GM18909 (cell line): ENCODE measurements around the gene ZMAT3.

Source experiments
- ATAC-seq: cut with Tn5 transposase; IDR thresholded peaks from one replicate; pipeline ENCODE4 v1.9.1; 2021; ENCODE audit warnings: mild to moderate bottlenecking; ENCODE audit not compliant: unreplicated experiment, poor library complexity

The ZMAT3 gene

DNA sequence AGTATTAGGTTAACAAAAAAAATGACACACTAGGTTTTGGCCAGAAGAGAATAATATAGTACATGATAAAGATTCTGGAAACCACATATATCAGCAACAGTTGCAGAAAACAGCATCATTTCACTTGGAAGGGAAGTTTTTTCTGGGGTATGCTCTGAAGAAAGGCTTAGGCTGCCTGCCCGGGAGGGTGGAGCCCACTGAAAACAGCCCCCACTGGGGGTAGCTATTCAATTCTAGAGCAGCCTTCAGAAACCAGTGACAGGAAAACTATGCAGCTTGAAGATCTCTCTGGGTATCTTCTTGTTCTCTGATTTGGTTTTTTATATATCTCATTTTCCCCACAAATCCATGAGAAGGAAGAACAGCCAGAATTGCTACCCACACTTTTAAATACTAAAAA is 43.2 kb downstream of the ZMAT3 start:
- no peak for ATAC-seq

DNA sequence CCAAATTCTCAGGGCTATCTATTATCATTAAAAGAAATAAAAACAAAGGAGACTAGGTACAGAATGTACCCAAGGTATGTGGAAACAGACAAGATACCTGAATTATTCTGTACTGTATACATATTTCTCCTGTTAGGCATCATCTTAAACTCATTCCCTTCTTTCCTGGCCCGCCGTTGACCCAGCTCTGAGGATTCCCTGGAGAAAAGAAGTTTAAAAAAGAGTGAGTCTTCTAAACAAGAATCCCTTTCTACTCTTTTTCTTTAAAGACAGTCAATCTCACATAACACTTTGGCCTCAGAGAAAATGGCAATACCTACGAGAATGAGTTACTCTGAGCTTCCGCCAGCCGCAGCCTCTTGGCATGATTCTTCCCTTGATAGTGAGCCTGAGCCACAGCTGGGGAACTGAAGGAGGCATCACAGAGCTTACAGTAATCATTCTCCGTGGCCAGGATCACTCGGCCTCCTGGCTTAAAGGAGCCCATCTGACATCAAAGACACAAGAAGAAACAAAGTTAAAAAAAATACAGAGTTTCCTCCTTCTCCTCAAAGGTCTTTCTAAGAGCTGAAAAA is 44.2 kb downstream of the ZMAT3 start:
- no peak for ATAC-seq

DNA sequence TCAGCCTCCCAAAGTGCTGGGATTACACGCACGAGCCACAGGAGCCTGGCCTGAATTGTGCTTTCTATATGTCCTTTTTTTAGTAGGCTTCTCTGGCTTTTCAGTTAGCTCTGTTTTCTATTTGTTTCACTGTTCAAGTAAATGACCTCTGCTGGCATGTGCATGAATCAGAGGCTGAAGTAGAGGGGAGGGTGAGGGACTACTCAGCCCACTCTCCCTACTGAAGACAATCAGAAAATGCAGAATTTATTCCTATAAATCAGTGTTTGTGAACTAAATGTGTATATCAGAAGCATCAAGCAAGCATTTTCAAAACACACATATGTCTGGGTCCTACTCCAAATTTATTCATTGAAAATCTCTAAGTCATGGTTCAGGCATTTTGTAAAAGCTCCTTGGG is 45.0 kb downstream of the ZMAT3 start:
- no peak for ATAC-seq

DNA sequence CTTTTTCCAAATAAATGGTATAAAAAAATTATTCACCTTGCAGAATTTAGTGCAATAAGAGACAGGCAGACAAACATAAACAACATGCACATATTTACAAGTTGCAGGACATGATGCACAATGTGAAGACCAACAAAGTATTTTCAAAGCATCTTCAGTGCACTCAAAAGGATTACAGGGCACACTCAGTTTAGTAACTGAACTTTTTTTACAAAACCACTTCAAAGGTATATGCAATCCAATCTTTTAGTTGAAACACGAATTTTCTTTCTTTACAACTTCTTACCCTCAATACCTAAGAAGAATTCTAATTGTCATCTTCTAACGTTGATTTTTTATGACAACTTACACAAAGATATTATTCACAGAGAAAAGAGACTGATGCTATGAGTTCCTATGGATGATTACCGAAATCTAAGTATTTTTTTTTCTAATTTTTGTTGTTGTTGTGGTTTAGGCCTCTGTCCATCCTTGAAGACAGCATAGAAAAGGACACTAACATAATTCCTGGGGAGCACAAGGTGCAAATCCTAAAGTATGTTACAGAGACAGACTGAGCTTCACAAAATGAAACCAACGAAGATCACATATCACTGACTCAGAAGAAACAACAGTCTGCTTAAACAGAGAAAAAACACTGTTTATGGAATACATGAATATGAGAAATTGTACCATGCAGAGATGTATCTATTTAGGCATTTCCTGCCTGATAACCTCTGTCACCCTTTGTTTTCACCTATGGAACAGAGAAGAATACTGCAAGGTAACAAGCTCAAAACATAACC is 50.3 kb downstream of the ZMAT3 start:
- no peak for ATAC-seq

DNA sequence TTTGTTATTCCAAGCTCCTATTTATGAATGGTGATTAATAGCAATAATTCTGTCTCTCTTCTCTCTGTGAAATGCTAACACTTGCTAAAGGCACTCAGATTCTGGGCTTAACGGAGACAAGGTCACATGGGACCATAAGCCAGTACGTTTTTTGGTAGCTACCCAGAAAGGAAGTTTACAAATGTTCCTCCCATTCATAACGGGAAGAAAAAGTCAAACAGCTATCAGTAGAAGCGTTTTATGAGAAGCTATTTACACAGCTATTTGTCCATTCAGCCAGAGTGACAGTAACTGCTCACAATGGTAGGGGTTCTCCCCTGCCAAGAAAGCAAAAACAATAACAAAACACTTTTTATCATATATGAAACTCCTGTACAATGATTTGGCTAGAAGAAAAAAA is 51.5 kb downstream of the ZMAT3 start:
- no peak for ATAC-seq

DNA sequence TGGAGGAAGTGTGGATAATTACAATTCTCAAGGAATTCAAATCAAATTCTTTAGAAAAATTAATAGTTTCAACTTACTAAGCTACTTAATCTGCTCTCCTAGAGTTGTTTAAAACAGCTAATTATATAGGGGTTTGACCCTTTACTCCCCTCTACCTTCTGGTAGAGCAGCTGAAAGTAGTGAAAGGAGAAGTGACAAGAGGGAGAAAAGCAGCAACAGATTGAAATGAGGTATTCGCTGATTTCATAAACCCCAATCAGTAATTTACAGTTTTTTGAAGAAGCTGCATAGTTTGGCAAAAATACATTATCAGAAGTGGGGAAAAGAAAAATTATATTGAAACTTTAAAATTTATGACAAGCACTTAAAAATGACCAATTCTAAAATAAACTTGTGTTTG is 52.8 kb downstream of the ZMAT3 start:
- no peak for ATAC-seq

DNA sequence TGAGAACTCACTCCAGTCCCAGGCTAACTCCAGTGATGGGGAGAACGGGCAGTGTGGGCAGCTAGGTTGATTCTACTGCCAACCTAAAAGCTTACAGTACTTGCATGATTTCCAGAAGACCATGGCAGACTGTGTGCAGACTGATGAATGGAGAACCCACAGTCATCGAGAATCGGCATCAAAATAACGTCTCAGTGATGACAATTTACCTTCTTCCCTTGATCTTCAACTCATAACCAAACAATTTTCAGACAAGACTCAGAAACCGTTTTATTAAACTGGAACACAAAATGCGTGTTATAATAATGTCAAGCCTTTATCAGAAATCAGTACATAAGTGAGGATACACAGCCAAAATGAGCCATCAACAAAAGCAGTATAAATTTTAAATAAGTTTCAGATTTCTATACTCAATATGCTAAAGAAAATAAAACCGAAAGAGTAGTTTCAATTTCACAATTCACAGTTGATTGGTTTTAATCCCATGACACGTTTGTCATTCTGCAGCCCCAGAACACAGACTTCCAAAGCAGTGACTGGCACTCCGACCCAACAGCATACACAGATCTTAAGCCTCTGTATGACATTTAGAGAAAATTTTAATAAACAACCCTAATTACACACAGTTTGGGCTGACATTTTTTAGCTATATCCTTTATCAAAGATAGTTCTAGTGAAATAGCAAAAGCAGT is 54.5 kb downstream of the ZMAT3 start:
- ATAC-seq: peak; percentile 78

DNA sequence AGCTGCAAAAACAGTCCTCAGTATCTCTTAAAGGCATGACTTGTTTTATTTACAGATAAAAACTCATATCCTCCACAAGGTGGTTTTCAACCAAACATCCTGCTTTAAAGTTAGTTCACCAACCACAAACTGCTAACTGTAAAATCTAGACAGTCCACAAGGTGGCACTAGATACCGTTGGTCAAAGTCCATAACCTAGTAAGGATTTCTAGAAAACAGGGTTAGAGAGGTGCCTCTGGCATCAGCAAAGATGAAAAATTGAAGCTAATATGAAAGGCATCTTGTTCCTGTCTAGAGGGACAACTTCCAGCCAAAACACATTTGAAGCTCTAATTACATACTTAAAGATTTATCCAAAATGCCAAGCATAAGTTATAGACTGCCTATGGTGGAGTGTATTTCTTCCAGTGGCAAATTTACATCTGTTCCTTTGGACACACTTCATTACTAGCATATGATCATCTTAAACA is 56.0 kb downstream of the ZMAT3 start:
- peak; percentile 75 for ATAC-seq

DNA sequence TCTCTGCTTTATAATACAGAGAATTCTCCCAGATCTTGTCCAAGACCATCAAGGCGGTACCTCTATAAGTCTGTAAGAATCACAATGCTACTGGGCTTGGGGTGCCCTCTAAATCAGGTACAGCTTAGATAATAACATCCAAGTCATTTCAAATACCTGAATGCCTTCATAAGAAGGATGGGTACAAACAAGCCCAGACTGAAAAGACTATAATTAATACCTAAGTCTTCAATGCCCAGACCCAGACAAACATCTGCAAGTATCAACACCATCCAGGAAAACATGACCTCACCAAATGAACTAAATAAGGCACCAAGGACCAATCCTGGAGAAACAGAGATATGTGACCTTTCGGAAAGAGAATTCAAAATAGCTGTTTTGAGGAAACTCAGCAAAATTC is 65.9 kb downstream of the ZMAT3 start:
- ATAC-seq: no peak

DNA sequence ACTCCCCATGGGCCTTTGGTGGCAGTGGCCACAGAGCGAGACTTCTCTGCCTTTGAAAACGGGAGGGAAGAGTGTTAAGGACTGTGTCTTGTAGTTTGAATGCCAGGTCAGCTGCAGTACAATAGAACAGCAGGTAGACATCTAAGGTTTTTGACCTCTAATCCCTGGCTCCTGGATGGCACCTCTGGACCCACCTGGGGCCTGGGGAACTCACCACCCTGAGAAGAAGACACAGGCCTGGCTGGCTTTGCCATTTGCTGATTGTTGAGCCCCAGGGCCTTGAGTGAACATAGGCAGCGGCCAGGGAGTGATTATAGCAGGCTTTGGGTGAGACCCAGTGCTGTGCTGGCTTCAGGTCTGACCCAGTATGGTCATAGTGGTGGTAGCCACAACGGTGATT is 66.4 kb downstream of the ZMAT3 start:
- ATAC-seq: no peak

DNA sequence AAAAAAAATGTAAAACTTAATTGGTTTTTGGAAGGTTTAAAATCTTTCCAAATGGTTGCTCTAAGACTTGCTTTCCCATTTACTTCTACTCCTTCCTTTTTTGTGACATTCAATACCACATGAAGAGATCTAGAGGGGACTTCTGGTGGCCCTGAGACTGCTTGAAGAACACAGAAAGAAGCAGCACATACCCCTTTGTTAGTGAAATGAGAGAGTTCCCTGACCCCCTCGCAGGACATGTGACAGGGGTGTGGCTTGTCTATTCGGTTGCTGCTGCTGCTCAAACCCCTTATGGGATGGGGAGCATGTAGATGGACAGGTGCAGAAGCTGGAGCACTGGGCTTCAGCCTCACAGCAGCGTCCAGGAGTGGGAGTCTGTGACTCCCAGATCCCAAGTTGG is 71.0 kb downstream of the ZMAT3 start:
- ATAC-seq: no peak

DNA sequence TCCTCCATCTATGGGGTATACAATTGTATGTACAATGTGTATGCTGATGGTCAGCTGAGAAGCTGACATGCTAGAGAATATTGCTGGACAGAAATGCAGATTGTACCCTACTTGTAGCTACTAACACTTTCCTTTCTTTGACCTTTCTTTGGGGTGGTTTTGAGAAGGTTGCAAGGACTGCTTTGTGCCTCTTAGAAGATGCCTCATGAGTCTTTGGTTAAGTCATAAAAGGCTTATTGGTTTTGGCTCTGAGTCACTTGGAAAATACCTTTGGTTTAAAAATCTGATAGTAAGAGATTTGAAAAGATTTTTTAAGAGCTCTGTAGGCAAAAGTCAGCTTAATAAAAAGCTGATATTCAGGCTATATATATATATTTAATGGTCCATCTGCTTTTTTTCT is 71.5 kb downstream of the ZMAT3 start:
- peak; percentile 74 for ATAC-seq

DNA sequence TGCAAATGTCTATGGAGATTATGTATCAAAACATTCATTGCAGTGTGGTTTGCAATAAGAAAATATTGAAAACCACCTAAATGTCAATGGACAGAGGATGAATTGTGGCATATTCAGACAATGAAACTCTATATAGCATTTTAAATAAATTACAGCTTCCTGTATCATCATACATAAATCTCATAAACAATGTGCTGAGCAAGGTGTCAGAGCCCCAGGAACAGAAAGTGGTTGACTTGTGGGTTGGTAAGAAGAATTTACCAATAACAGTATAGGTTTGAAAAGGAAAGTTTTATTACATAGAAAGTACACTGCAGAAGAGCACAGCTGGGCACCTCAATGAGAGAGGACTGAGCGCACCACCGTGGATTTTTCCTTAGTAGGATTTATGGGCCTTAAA is 75.2 kb downstream of the ZMAT3 start:
- ATAC-seq: no peak

DNA sequence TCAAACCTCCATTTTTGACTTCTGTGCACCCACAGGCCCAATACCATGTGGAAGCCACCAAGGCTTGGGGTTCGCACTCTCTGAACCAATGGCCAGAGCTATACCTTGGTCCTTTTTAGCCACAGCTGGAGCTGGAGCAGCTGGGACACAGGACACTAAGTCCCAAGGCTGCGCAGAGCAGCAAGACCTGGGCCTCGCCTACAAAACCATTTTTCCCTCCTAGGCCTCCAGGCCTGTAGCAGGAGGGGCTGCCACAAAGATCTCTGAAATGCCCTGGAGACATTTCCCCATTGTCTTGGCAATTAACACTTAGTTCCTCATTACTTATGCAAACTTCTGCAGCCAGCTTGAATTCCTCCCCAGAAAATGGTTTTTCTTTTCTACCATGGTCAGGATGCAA is 81.3 kb downstream of the ZMAT3 start:
- no peak for ATAC-seq

DNA sequence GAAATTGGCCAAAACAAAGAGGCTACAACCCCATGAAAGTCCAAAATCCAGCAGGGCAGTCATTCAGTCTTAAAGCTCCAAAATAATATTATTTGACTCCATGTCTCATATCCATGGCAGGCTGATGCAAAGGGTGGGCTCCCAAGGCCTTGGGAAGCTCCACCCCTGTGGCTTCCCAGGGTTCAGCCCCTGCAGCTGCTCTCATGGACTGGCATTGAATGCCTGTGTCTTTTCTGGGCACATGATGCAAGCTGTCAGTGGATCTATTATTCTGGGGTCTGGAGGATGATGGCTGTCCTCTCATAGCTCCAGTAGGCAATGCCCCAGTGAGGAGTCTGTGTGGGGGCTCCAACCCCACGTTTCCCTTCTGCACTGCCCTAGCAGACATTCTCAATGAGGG is 81.8 kb downstream of the ZMAT3 start:
- ATAC-seq: no peak

DNA sequence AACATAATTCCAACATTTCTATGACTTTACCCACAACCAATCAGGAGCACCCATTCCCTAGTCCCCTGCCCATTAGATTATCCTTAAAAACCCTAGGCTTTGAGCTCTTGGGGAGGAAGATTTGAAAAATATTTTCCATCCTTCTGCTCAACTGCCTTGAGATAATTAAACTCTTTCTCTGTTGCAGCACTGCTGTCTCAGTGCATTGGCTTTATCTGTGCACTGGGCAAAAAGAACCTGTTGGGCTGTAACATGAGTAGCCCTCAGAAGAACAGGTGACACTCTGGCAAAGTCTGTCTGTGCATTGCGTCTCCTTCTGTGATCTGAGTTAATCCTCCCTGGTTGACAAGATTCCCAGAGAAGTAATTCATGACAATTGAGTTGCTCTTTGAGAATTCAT is 83.9 kb downstream of the ZMAT3 start:
- no peak for ATAC-seq

DNA sequence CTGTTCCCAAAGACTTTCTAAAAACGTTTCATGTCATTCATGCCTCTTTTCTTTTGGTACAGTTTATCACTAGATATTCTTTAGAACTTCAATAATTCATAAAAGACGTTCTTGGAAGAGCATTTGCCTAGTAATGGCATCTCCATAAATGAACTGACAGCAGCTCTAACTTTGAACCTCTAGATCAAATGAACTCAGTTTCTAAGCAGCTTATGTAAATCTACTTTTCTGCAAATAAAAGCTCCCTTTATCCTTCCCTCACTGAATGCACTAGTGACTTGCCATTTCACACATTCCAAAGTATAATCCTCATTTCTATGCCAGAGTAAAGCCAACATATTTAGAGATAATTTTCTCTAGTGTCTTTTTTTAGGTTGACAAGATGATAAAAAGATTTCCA is 85.2 kb downstream of the ZMAT3 start:
- ATAC-seq: no peak

DNA sequence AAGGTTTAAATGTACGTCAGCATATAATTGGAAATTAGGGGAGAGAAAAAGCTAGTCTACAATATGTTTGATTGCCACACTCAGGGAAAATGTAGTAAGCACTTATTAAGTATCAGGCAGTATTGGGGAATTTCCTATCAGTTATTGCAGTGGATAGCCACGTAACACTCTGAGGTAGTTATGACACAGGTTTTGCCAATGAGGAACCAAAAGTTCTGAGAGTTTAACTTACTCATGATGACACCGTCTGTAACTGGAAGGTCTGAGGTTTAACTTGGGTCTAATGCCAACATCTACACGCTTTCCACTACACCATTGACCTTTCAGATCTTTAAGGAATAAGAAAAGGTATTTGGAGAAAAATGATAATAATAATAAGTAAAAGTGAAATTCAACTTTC is 89.5 kb downstream of the ZMAT3 start:
- ATAC-seq: peak; percentile 91

DNA sequence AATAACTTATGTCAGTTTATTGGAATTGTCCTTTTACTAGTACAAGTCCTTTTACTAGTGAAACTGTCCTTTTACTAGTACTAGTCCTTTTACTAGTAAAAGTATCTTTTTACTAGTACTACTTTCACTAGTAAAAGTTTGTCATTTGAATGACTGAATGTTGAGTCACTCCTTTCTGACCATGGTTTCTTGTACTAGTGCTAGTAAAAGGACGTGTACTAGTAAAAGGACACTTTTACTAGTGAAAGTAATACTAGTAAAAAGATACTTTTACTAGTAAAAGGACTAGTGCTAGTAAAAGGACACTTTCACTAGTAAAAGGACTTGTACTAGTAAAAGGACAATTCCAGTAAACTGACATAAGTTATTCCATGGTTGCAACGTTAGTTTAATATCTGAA is 96.3 kb downstream of the ZMAT3 start:
- no peak for ATAC-seq

DNA sequence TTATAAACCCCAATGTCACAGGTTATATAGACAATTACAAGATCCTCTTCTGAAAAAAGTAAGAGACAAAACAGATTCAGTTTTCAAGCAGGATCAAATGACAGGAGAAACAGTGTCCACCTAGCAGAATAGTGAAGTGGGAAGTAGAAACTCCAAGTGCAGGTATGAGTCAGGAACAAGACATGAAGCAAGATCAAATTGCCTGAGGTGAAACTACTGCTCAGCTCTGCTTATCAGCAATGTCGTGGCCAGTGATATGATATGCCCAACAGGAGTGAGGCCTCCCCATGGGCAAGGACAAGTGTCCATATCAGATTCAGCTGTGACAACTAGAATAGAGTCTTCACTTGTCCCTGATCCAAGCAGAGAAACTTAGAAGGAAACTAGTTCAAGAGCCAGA is 100.0 kb downstream of the ZMAT3 start:
- ATAC-seq: no peak

DNA sequence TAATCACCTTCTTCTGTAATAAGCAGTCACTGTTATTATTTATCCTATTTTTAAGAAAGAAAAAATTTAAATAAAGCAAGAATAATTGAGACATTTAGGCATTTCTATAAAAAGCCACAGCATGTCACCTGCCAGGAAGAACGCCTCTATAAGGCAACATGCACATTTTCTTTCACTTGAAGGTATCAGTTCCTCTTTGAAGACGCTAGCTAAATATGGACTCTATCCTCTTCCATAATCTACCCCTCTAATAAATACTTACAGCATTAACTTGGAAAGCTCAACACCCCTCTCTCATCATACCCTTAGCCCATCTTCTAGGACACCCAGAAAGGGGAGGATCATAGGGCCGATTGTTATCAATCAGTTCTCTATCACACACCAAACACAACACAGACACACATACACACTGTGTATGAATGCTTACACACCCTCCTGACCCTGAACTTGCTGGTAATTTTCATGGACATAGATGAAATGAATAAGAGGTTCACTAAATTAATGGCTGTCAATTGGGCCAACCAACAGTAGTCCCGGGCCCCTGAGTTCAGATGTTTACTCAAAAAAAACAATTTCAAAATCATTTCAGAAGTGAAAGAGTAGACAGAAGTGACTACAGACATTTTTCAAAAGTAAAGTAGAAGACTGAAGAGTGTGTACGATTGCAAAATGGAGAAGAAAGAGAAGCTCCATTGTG is 102.5 kb downstream of the ZMAT3 start:
- peak; percentile 87 for ATAC-seq
